Esophagus (tissue), 2 donors: ENCODE data around the gene PPP2R5E. TPM values are rescaled to one million over a fixed set of nuclear protein-coding genes. Genes with fewer than 3 reads are reported as not detected.
A peak's percentile ranks its signal among the peaks of the same experiment; 100 is the strongest.

ENCODE experiments used
- H3K27ac ChIP-seq, 2 donors: one replicate each; pipeline ENCODE4 v1.5.1; 2013; ENCODE audit warnings: low read depth in 2 of 2, mild to moderate bottlenecking in 2 of 2, inconsistent platforms in 1 of 2, low read length in 1 of 2, moderate library complexity in 1 of 2
- H3K27me3 ChIP-seq, 2 donors: one replicate each; pipeline ENCODE4 v1.6.1; 2013; ENCODE audit warnings: low read length in 2 of 2, control low read depth in 1 of 2, mild to moderate bottlenecking in 1 of 2; ENCODE audit not compliant: insufficient read depth in 2 of 2, control insufficient read depth in 1 of 2
- H3K36me3 ChIP-seq, 2 donors: one replicate each; pipeline ENCODE4 v1.6.1; 2013; ENCODE audit warnings: low read length in 1 of 2; ENCODE audit not compliant: control insufficient read depth in 2 of 2, insufficient read depth in 2 of 2
- H3K4me1 ChIP-seq, 2 donors: one replicate each; pipeline ENCODE4 v1.6.1; 2013; ENCODE audit warnings: low read length in 1 of 2; ENCODE audit not compliant: control insufficient read depth in 2 of 2, insufficient read depth in 2 of 2
- H3K4me3 ChIP-seq, 2 donors: one replicate each; pipeline ENCODE4 v1.5.1; 2013; ENCODE audit warnings: low read length in 2 of 2, mild to moderate bottlenecking in 2 of 2, low read depth in 1 of 2, moderate library complexity in 1 of 2
- H3K9me3 ChIP-seq, 2 donors: one replicate each; pipeline ENCODE4 v1.6.1; 2013; ENCODE audit warnings: mild to moderate bottlenecking in 2 of 2, low read depth in 1 of 2, low read length in 1 of 2, moderate library complexity in 1 of 2; ENCODE audit not compliant: control insufficient read depth in 2 of 2, insufficient read depth in 1 of 2
- WGBS, 2 donors: extraction: QIAGEN DNeasy Blood & Tissue Kit; methylation state at CpG; one replicate each; pipeline ENCODE4 v1.1.7; 2013; 5-methylcytosine and 5-hydroxymethylcytosine counted together
- polyA plus RNA-seq, 2 donors: library from polyadenylated mRNA; stranded (reverse); fragments of 200-250 nt; gene quantifications; one replicate each; pipeline ENCODE4 v1.2.3, GENCODE V29; 2013
- donor health status: healthy with polysubstance abuse.
- donor health status: Bipolar disorder and iron deficiency.

The PPP2R5E gene
- polyA plus RNA-seq, 2 donors, result 10.9 to 13.0 TPM

DNA sequence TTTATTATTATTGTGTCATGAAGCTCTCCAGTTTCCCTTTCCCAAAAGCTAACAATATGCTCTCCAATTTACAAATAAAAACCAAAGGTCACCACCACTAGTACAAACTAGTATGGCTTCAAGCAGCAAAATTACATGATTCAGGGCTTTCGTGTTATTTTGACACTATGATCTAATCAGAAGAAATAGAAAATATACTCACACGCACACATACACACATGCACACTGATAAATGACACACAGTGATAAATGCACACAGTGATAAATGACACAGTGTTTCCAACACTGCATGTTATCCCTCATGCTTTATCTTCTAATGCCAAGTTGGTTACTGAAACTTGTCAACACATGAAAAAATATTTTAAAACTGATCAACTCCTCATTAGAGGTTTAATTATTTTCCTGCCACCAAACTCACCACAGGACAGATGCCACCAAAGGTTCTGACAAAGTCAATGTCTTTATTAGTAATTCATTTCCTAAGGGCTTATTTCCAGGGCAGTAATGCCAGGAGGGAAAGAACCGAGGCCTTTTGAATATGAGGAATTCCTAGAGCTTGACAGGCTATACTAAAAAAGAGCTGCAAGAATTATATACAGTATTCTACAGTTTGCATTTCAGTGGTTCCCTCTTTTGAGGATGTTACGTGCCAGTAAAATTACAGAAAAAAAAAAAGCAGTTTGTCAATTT is 82.4 kb downstream of the PPP2R5E start:
- Histone ChIP-seq H3K4me1 (no peaks in the 10 kb centered on the region), H3K9me3 (no peaks in the 10 kb centered on the region), H3K27ac (no peak overlapping the region), H3K4me3 (no peak overlapping the region), H3K27me3 (no peaks in the 10 kb centered on the region), H3K36me3 (no peaks in the 10 kb centered on the region)
- 35 to 47% methylated on average over 4 of the region's 4 CpGs for WGBS, 2 donors

- Histone ChIP-seq H3K4me3 (no peak overlapping the region), H3K27me3 (no peaks in the 10 kb centered on the region), H3K9me3 (no peaks in the 10 kb centered on the region), H3K36me3 (no peaks in the 10 kb centered on the region), H3K4me1 (peaks cover 0 to 3% of the 10 kb centered on the region in 2 donors), H3K27ac (no peak overlapping the region)
- 39 to 44% methylated on average over 6 of the region's 6 CpGs for WGBS, 2 donors
These were observed 83.4 kb downstream of the PPP2R5E start for GRCh38 chr14:63459738-63460137.

- WGBS, 2 donors, result 77 to 78% methylated on average over 4 of the region's 4 CpGs
These were observed 85.7 kb downstream of the PPP2R5E start for GRCh38 chr14:63457498-63457897.

DNA sequence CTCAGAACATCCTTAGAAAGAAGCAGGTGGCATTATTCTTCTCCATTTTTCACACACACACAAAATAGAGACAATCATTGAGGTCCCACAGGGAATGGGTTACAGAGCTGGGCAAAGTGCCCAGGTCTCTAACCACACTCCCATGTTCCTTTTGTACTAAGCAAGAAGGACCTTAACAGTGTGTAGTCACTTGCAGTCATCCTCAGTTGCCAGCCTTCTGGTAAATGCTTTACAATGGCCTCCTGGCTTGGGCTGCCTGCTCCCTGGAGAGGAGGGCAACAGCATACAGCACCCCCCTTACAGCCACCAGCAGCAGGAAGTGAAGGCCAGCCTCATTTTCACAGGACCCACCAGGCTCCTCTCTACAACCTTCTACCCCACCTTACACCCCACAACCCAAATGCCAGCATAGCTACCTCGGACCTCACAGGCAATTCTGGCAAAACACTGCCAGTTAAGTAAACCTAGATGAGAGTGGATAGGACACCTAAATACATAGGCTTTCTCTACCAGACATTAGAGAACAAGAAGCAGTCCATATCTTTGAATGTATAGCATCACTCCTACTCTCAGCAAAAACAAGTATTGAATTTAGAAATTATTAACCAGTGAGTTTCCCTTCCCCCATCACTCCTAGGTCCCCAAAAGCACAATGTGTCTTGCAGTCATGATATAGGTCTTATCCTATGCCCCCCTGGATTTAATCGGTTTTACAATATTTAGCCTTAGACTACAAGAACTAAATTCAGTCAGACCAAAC is 88.1 kb downstream of the PPP2R5E start:
- 87 to 96% methylated on average over 2 of the region's 2 CpGs for WGBS, 2 donors
- H3K36me3 ChIP-seq, result peaks cover 0 to 3% of the 10 kb centered on the region in 2 donors
- peak overlapping the region in 1 of 2 donors; percentile 15 for H3K27ac ChIP-seq
- peaks cover 0 to 5% of the 10 kb centered on the region in 2 donors for H3K4me1 ChIP-seq
- H3K27me3 ChIP-seq, result no peaks in the 10 kb centered on the region
- H3K4me3 ChIP-seq, result no peak overlapping the region
- H3K9me3 ChIP-seq, result no peaks in the 10 kb centered on the region

More at GRCh38 chr14:63457498-63457897, 85.7 kb downstream of the PPP2R5E start:
- no peaks in the 10 kb centered on the region for H3K36me3 ChIP-seq
- H3K27me3 ChIP-seq, result no peaks in the 10 kb centered on the region
- H3K9me3 ChIP-seq, result no peaks in the 10 kb centered on the region
- H3K4me3 ChIP-seq, result no peak overlapping the region
- H3K4me1 ChIP-seq, result peaks cover 0 to 5% of the 10 kb centered on the region in 2 donors
- no peak overlapping the region for H3K27ac ChIP-seq

- H3K27me3 ChIP-seq, result no peaks in the 10 kb centered on the region
- no peak overlapping the region for H3K27ac ChIP-seq
- WGBS, 2 donors, result 94% methylated on average over 3 of the region's 3 CpGs
- no peak overlapping the region for H3K4me3 ChIP-seq
- peaks cover 0 to 5% of the 10 kb centered on the region in 2 donors for H3K4me1 ChIP-seq
- no peaks in the 10 kb centered on the region for H3K9me3 ChIP-seq
- peaks cover 0 to 3% of the 10 kb centered on the region in 2 donors for H3K36me3 ChIP-seq
These were observed 88.7 kb downstream of the PPP2R5E start for GRCh38 chr14:63454436-63454835.

- no peaks in the 10 kb centered on the region for H3K9me3 ChIP-seq
- H3K27ac ChIP-seq, result no peak overlapping the region
- H3K36me3 ChIP-seq, result peaks cover 0 to 3% of the 10 kb centered on the region in 2 donors
- H3K27me3 ChIP-seq, result no peaks in the 10 kb centered on the region
- WGBS, 2 donors, result 70 to 74% methylated on average over 8 of the region's 8 CpGs
- peaks cover 0 to 5% of the 10 kb centered on the region in 2 donors for H3K4me1 ChIP-seq
- H3K4me3 ChIP-seq, result no peak overlapping the region
These were observed 89.7 kb downstream of the PPP2R5E start for GRCh38 chr14:63453443-63453936.

- H3K27me3 ChIP-seq, result no peaks in the 10 kb centered on the region
- H3K4me1 ChIP-seq, result peaks cover 0 to 5% of the 10 kb centered on the region in 2 donors
- no peak overlapping the region for H3K4me3 ChIP-seq
- no peak overlapping the region for H3K27ac ChIP-seq
- WGBS, 2 donors, result 81 to 89% methylated on average over 3 of the region's 3 CpGs
- no peaks in the 10 kb centered on the region for H3K9me3 ChIP-seq
- peaks cover 0 to 3% of the 10 kb centered on the region in 2 donors for H3K36me3 ChIP-seq
These were observed 90.4 kb downstream of the PPP2R5E start for GRCh38 chr14:63452796-63453195.

GRCh38 chr14:63448841-63449240 is 94.3 kb downstream of the PPP2R5E start:
- Histone ChIP-seq H3K27me3 (no peaks in the 10 kb centered on the region), H3K9me3 (no peaks in the 10 kb centered on the region), H3K36me3 (peaks cover 0 to 3% of the 10 kb centered on the region in 2 donors), H3K4me1 (peaks cover 0 to 2% of the 10 kb centered on the region in 2 donors), H3K4me3 (no peak overlapping the region), H3K27ac (no peak overlapping the region)
- WGBS, 2 donors, result 57 to 71% methylated on average over 3 of the region's 3 CpGs

GRCh38 chr14:63444588-63444987 is 98.6 kb downstream of the PPP2R5E start:
- Histone ChIP-seq H3K36me3 (no peaks in the 10 kb centered on the region), H3K9me3 (no peaks in the 10 kb centered on the region), H3K4me1 (peaks cover 0 to 3% of the 10 kb centered on the region in 2 donors), H3K27ac (no peak overlapping the region), H3K27me3 (no peaks in the 10 kb centered on the region), H3K4me3 (no peak overlapping the region)
- 70 to 77% methylated on average over 1 of the region's 1 CpG for WGBS, 2 donors
